GM19043 (cell line): ENCODE data around the gene MAMDC2.

ENCODE experiments used
- ATAC-seq: cut with Tn5 transposase; IDR thresholded peaks from one replicate; pipeline ENCODE4 v1.9.1; 2021; ENCODE audit warnings: low read depth; ENCODE audit not compliant: unreplicated experiment

MAMDC2 gene

GRCh38 chr9:70043689-70044489 is at the start of gene MAMDC2:
Gene MAMDC2 (plus strand): TSS chr9:70043848. CDS start chr9:70044198, 350 bp downstream.
- ATAC-seq = no peak

- no peak for ATAC-seq
These were observed 47.8 kb upstream of the MAMDC2 start for GRCh38 chr9:69995846-69996245.

GRCh38 chr9:69996967-69997366 is 46.7 kb upstream of the MAMDC2 start:
- no peak for ATAC-seq

GRCh38 chr9:69997524-69997923 is 46.1 kb upstream of the MAMDC2 start:
- no peak for ATAC-seq

- ATAC-seq = no peak
These were observed 44.3 kb upstream of the MAMDC2 start for GRCh38 chr9:69999315-69999714.

GRCh38 chr9:70000469-70000868 is 43.2 kb upstream of the MAMDC2 start:
- no peak for ATAC-seq

GRCh38 chr9:70003901-70004714 is 39.5 kb upstream of the MAMDC2 start:
- ATAC-seq = no peak

- ATAC-seq = no peak
These were observed 37.3 kb upstream of the MAMDC2 start for GRCh38 chr9:70006306-70006705.

GRCh38 chr9:70007831-70008230 is 35.8 kb upstream of the MAMDC2 start:
- ATAC-seq = no peak

GRCh38 chr9:70010015-70010414 is 33.6 kb upstream of the MAMDC2 start:
- ATAC-seq = no peak

GRCh38 chr9:70011366-70011765 is 32.3 kb upstream of the MAMDC2 start:
- ATAC-seq = no peak

- ATAC-seq = no peak
These were observed 31.1 kb upstream of the MAMDC2 start for GRCh38 chr9:70012569-70012968.

- no peak for ATAC-seq
These were observed 30.0 kb upstream of the MAMDC2 start for GRCh38 chr9:70013598-70014196.

- no peak for ATAC-seq
These were observed 28.5 kb upstream of the MAMDC2 start for GRCh38 chr9:70015099-70015498.

GRCh38 chr9:70020217-70020616 is 23.4 kb upstream of the MAMDC2 start:
- ATAC-seq = no peak

- no peak for ATAC-seq
These were observed 22.6 kb upstream of the MAMDC2 start for GRCh38 chr9:70020991-70021571.

GRCh38 chr9:70028287-70028686 is 15.4 kb upstream of the MAMDC2 start:
- ATAC-seq = no peak

GRCh38 chr9:70030156-70030555 is 13.5 kb upstream of the MAMDC2 start:
- no peak for ATAC-seq

GRCh38 chr9:70031141-70031545 is 12.5 kb upstream of the MAMDC2 start:
- no peak for ATAC-seq

GRCh38 chr9:70034271-70034711 is 9.4 kb upstream of the MAMDC2 start:
- ATAC-seq = no peak

- ATAC-seq = no peak
These were observed 8.0 kb upstream of the MAMDC2 start for GRCh38 chr9:70035691-70036090.
